Right lobe of liver (tissue), 6 donors: ENCODE data around the gene ZNF512. TPM values are rescaled to one million over a fixed set of nuclear protein-coding genes. Genes with fewer than 3 reads are reported as not detected.

Experiments
- ATAC-seq, 4 donors: fragments of 200-7000 bp; cut with Tn5 transposase; one replicate each; pipeline ENCODE4 v1.9.1; 2020; ENCODE audit warnings: mild to moderate bottlenecking in 4 of 4, moderate library complexity in 4 of 4
- DNase-seq, 3 donors: peaks; one replicate each; pipeline ENCODE4 v3.0.0-alpha.2; 2020
- H3K27ac ChIP-seq, 3 donors: fragments of 200-600 bp; one replicate each; pipeline ENCODE4 v1.8.0; 2022
- H3K27me3 ChIP-seq, 2 donors: fragments of 200-600 bp; one replicate each; pipeline ENCODE4 v1.8.0; 2022
- H3K36me3 ChIP-seq, 4 donors: fragments of 200-600 bp; sonication (generic) in 1 of 4; one replicate each; pipeline versions ENCODE4 v1.5.1 to v1.8.0; 2017 to 2022; ENCODE audit warnings: control low read depth in 1 of 4
- H3K4me1 ChIP-seq, 4 donors: fragments of 200-600 bp; sonication (generic) in 1 of 4; one replicate each; pipeline versions ENCODE4 v1.5.1 to v1.8.0; 2017 to 2022; ENCODE audit warnings: control low read depth in 1 of 4
- H3K4me3 ChIP-seq, 3 donors: fragments of 200-600 bp; one replicate each; pipeline ENCODE4 v1.8.0; 2022
- H3K9me3 ChIP-seq, 4 donors: fragments of 200-600 bp; sonication (generic) in 1 of 4; one replicate each; pipeline versions ENCODE4 v1.5.1 to v1.8.0; 2017 to 2022; ENCODE audit warnings: control low read depth in 1 of 4
- CTCF ChIP-seq, 4 donors: fragments of 200-600 bp in 3 of 4; fragments of 450-650 bp in 1 of 4; IDR thresholded peaks; one replicate each; pipeline versions ENCODE4 v1.5.1 to v1.8.0; 2016 to 2022; ENCODE audit warnings: antibody characterized with exemption in 4 of 4, mild to moderate bottlenecking in 2 of 4
- POLR2A ChIP-seq: fragments of 450-650 bp; IDR thresholded peaks from one replicate; pipeline ENCODE4 v1.6.1; 2017; ENCODE audit warnings: antibody characterized with exemption, mild to moderate bottlenecking
- WGBS: methylation state at CpG from one replicate; pipeline ENCODE4 v1.1.6; 2018; ENCODE audit warnings: low coverage, low lambda C conversion rate; ENCODE audit not compliant: insufficient coverage; ENCODE audit errors: missing lambda C conversion rate; 5-methylcytosine and 5-hydroxymethylcytosine counted together
- intact Hi-C, 2 donors: fragments of 100-400 bp; cut with DNase I; formaldehyde crosslinking; loops; one replicate each; pipeline versions ENCODE4 v1.11.2 to v1.14.1; 2022
- total RNA-seq, 6 experiments: library from RNA; depleted of rRNA in 2 of 6; stranded (reverse); fragments of >200 nt in 2 of 6; fragmentation: NEBNext Ultra II Directional in 3 of 6; extraction: Animal tissue kit (Norgen Biotek cat#: 25700) in 3 of 6; gene quantifications; one replicate each; pipeline versions ENCODE4 v1.1.0 to v1.2.4, GENCODE V29; 2016 to 2023
- donor health status: DM: no; HTN: yes; CAD: no.
- donor health status: DM: no; HTN: no; CAD: no.
- donor health status: DM: no; HTN: no; CAD: no.
- donor health status: DM: no; HTN: yes; CAD: no.
- donor health status: DM: no; HTN: yes; CAD: no.

Gene ZNF512
- total RNA-seq, 6 experiments from 2014 or later: 5.5 to 13.4 (median 6.8) TPM

- no peak for ATAC-seq
- Histone ChIP-seq H3K4me3 (no peak overlapping the region), H3K4me1 (no peaks in the 10 kb centered on the region), H3K27me3 (no peaks in the 10 kb centered on the region), H3K36me3 (peaks cover 0 to 22% (median 0%) of the 10 kb centered on the region in 4 donors), H3K27ac (no peak overlapping the region), H3K9me3 (no peaks in the 10 kb centered on the region)
- intact Hi-C loops: no loop called here
- no peak for DNase-seq
- TF ChIP-seq POLR2A (no peak), CTCF (IDR thresholded peaks at IDR 0.05) (no peak)
- 86% methylated on average over 1 of the region's 1 CpG for WGBS
Observed at GRCh38 chr2:27596627-27597026, 13.8 kb downstream of the ZNF512 start.

- Histone ChIP-seq H3K36me3 (peaks cover 0 to 69% (median 19%) of the 10 kb centered on the region in 4 donors), H3K27me3 (no peaks in the 10 kb centered on the region), H3K9me3 (no peaks in the 10 kb centered on the region), H3K4me3 (no peak overlapping the region), H3K4me1 (no peaks in the 10 kb centered on the region), H3K27ac (no peak overlapping the region)
- ATAC-seq (no peak), DNase-seq (no peak)
- TF ChIP-seq CTCF (IDR thresholded peaks at IDR 0.05) (no peak), POLR2A (no peak)
- WGBS: no CpG with 5 or more reads among the region's 2 CpGs
- intact Hi-C loops: no loop called here
Observed at GRCh38 chr2:27606611-27607010, 23.8 kb downstream of the ZNF512 start.

GRCh38 chr2:27613985-27614384 lies 31.1 kb downstream of the ZNF512 start:
- peaks cover 0 to 53% (median 16%) of the 10 kb centered on the region in 4 donors for H3K36me3 ChIP-seq
- ATAC-seq: no peak
- TF ChIP-seq CTCF (IDR thresholded peaks at IDR 0.05): no peak
- no peak for TF ChIP-seq POLR2A

GRCh38 chr2:27615316-27615715 lies 32.5 kb downstream of the ZNF512 start:
- Histone ChIP-seq H3K4me3 (no peak overlapping the region), H3K27ac (no peak overlapping the region), H3K4me1 (no peaks in the 10 kb centered on the region), H3K36me3 (peaks cover 0 to 53% (median 17%) of the 10 kb centered on the region in 4 donors), H3K27me3 (no peaks in the 10 kb centered on the region), H3K9me3 (no peaks in the 10 kb centered on the region)
- TF ChIP-seq CTCF (IDR thresholded peaks at IDR 0.05) (no peak), POLR2A (no peak)
- DNase-seq (no peak), ATAC-seq (no peak)
- 97% methylated on average over 3 of the region's 3 CpGs for WGBS
- intact Hi-C loops: no loop called here

More at GRCh38 chr2:27613985-27614384, 31.1 kb downstream of the ZNF512 start:
- H3K27ac ChIP-seq: no peak overlapping the region
- H3K4me3 ChIP-seq: no peak overlapping the region
- 63% methylated on average over 2 of the region's 2 CpGs for WGBS
- no peak for DNase-seq
- no peaks in the 10 kb centered on the region for H3K9me3 ChIP-seq
- intact Hi-C loops: no loop called here
- H3K4me1 ChIP-seq: no peaks in the 10 kb centered on the region
- no peaks in the 10 kb centered on the region for H3K27me3 ChIP-seq

- ATAC-seq (no peak), DNase-seq (no peak)
- H3K4me1 ChIP-seq: no peaks in the 10 kb centered on the region
- H3K27me3 ChIP-seq: no peaks in the 10 kb centered on the region
- 83% methylated on average over 1 of the region's 1 CpG for WGBS
- H3K9me3 ChIP-seq: no peaks in the 10 kb centered on the region
- H3K27ac ChIP-seq: no peak overlapping the region
- intact Hi-C loops: no loop called here
- H3K4me3 ChIP-seq: no peak overlapping the region
- H3K36me3 ChIP-seq: peaks cover 0 to 68% (median 24%) of the 10 kb centered on the region in 4 donors
- TF ChIP-seq POLR2A (no peak), CTCF (IDR thresholded peaks at IDR 0.05) (no peak)
Observed at GRCh38 chr2:27621524-27621923, 38.7 kb downstream of the ZNF512 start.
